C4-2B (cell line): ENCODE measurements around the gene COX11.

ENCODE experiments used
- H3K27ac ChIP-seq: fragments of 450-650 bp; 2 replicates; pipeline ENCODE4 v1.5.1; 2017
- CTCF ChIP-seq: fragments of 450-650 bp; conservative IDR thresholded peaks from 2 replicates; pipeline ENCODE4 v1.5.1; 2017; ENCODE audit warnings: mild to moderate bottlenecking
- ZFX ChIP-seq: fragments of 450-650 bp; IDR thresholded peaks from 2 replicates; pipeline ENCODE4 v1.6.1; 2017

COX11 gene

GRCh38 chr17:54968988-54969332 lies 506 bp upstream of the COX11 start:
- no peak for TF ChIP-seq ZFX
- no peak for TF ChIP-seq CTCF
- peak overlapping the region; percentile 71 for H3K27ac ChIP-seq

- TF ChIP-seq CTCF: no peak; the same call in 1 of the 2 replicates
- no peak for TF ChIP-seq ZFX
- H3K27ac ChIP-seq: peak overlapping the region; percentile 71
Measured at GRCh38 chr17:54967621-54968261, 713 bp downstream of the COX11 start.

DNA sequence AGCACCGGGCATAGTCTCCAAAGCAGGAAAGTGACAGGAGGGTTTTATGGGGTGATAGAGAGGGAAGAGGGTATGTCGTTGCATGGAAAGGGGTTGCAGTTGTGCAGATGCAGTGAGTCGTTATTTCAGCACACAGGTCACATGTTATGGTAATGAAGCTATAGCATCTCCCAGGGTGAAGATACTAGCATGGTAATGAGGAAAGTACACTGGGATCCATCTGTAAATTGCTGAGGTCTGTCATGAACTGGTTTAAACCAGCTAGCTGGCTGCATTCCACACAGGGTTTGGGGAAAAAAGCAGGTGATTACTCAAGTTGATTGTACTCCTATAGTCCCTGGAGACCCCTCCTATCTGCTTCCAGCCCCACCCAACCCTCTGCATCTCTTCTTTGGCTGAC lies 11.7 kb downstream of the COX11 start:
- TF ChIP-seq ZFX: no peak
- TF ChIP-seq CTCF: no peak
- no peak overlapping the region for H3K27ac ChIP-seq

DNA sequence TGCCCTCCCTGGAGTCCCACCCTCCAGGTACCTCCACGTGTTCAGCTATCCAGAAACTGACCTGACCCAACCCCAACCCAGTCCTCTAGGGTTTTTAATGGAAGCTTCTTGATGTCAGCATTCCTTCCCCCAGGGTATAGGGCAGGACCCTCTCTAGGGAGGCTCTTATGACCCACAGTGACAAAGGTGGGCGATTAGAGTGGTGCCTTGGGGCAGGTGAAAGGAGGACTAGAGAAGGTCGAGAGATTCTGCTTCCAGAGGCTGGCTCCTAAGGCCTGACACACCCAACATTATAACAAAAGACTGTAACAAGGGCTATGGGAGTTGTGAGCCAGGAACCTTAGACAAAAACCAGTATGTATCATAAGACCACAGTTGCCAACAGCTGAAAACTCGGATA lies 17.2 kb downstream of the COX11 start:
- TF ChIP-seq ZFX: no peak
- TF ChIP-seq CTCF: no peak

GRCh38 chr17:54950116-54950515 lies 18.3 kb downstream of the COX11 start:
- H3K27ac ChIP-seq: no peak overlapping the region
- TF ChIP-seq ZFX: no peak
- no peak for TF ChIP-seq CTCF

More for the DNA sequence above, 17.2 kb downstream of the COX11 start:
- H3K27ac ChIP-seq: no peak overlapping the region

DNA sequence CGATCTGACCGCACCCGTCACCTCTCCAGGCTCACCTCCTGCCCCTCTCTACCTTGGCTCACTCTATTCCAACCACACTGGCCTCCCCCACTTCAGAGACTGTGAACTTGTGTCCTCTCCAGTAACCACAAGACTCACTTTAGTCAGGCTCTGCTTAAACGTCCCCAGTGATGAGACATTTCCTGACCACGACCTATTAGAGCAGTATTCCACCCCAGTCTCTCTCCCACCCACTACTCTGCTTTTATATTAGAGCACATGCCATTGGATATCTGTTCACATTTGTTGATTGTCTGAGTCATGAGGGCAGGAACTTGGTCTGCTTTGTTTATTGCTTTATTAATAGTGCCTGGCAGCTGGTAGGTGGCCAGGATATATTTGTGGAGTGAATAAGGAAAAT lies 20.1 kb downstream of the COX11 start:
- no peak overlapping the region for H3K27ac ChIP-seq

DNA sequence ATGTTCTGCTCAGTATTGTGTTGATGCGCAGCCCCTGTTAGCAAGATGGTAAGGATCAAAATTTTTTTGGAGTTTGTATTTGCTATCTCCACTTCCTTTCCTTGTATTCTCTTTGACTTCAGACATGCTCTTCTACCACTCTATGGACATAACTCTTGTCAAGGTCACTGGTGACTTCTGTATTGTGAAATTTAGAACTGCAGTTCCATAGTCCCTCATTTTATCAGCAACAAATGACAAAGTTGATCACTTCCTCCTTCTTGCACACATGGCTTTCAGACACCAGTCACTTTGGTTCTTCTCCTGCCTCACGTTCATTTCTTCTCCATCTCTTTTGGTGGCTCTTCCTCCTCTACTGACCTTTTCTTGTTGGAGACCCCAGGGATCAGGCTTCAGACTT lies 21.1 kb downstream of the COX11 start:
- H3K27ac ChIP-seq: no peak overlapping the region
- TF ChIP-seq CTCF: no peak

More for the DNA sequence above, 20.1 kb downstream of the COX11 start:
- TF ChIP-seq CTCF (no peak), ZFX (no peak)
